ENCODE measurements around the gene KCNC1. TPM values are rescaled to one million over a fixed set of nuclear protein-coding genes. Genes with fewer than 3 reads are reported as not detected.

Gene KCNC1
- total RNA-seq, 2 donors from 2014 or later, result not detected

GRCh38 chr11:17810041-17810440 is 75.5 kb downstream of the KCNC1 start:
- H3K9me3 Mint-ChIP-seq, result peaks cover 0 to 4% of the 10 kb centered on the region in 2 donors
- DNase-seq (ENCODE audit: low spot score in 2 of 2) (no peak), ATAC-seq (no peak)
- H3K36me3 Mint-ChIP-seq, result no peaks in the 10 kb centered on the region
- H3K27ac Mint-ChIP-seq, result no peak overlapping the region

GRCh38 chr11:17810746-17811145 is 76.2 kb downstream of the KCNC1 start:
- DNase-seq (ENCODE audit: low spot score in 2 of 2) (no peak), ATAC-seq (no peak)
- H3K9me3 Mint-ChIP-seq, result peaks cover 0 to 4% of the 10 kb centered on the region in 2 donors
- no peak overlapping the region for H3K27ac Mint-ChIP-seq
- H3K36me3 Mint-ChIP-seq, result no peaks in the 10 kb centered on the region

DNA sequence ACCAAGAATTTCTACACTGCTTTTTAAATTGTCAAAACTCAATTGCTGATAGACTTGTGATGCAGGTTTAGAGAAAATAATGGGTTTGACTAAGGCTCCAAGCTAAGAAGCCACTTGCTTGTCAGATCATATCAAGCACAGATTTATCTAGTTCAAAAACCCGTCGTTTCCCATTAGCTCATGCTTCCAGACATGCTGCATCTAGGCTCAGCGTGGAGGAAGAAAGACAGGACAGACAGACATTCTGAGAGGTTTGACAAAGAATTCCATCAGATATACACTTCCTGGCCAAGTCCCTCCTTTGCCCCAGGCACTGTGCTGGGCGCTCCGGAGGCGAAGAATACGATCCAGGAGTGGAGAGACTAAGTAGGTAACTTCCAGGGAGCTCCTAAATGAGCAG is 76.8 kb downstream of the KCNC1 start:
- Mint-ChIP-seq H3K36me3 (no peaks in the 10 kb centered on the region), H3K27ac (no peak overlapping the region), H3K9me3 (peaks cover 0 to 4% of the 10 kb centered on the region in 2 donors)
- DNase-seq (ENCODE audit: low spot score in 2 of 2) (no peak), ATAC-seq (no peak)

DNA sequence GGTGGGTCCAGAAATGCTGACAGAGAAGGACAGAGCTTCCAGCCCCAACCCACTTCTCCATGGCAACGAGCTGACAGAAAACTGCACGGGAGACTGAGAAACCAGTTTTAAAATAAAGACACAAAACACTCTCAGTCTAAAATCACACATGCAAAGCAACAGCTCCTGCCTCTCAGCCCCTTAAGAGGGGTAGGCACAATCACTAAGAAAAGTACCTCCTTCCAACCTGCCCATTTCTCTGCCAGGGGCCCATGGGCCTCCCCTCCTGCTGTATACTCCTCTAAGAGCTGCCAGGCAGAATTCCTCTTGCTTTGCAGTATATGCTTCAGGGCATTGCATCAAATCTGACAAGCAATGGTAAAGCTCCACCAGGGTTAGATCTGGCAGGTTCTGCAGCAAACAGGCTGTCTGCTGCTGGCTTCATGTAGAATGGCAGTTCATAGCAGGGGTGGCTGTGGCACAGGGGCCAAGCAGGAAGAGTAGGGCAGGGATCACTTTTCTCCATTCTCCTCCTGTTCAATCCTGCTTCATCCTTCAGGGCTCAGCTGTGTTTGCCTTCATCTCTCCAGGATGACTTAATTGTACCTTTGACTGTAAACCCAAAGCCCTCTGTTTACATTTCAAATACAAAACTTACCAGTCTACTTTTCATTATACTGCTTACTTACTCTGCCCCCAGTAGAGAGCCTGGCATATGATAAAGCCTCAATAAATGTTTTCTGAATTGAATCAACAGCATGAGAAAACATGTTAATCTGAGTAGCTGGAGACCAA is 77.7 kb downstream of the KCNC1 start:
- DNase-seq (ENCODE audit: low spot score in 2 of 2) (no peak), ATAC-seq (no peak)
- H3K9me3 Mint-ChIP-seq, result peaks cover 0 to 4% of the 10 kb centered on the region in 2 donors
- H3K36me3 Mint-ChIP-seq, result no peaks in the 10 kb centered on the region
- H3K27ac Mint-ChIP-seq, result no peak overlapping the region

GRCh38 chr11:17812865-17813187 is 78.2 kb downstream of the KCNC1 start:
- ATAC-seq, result no peak
- H3K27ac Mint-ChIP-seq, result no peak overlapping the region
- peaks cover 0 to 4% of the 10 kb centered on the region in 2 donors for H3K9me3 Mint-ChIP-seq
- no peak for DNase-seq (ENCODE audit: low spot score in 2 of 2)
- H3K36me3 Mint-ChIP-seq, result no peaks in the 10 kb centered on the region

DNA sequence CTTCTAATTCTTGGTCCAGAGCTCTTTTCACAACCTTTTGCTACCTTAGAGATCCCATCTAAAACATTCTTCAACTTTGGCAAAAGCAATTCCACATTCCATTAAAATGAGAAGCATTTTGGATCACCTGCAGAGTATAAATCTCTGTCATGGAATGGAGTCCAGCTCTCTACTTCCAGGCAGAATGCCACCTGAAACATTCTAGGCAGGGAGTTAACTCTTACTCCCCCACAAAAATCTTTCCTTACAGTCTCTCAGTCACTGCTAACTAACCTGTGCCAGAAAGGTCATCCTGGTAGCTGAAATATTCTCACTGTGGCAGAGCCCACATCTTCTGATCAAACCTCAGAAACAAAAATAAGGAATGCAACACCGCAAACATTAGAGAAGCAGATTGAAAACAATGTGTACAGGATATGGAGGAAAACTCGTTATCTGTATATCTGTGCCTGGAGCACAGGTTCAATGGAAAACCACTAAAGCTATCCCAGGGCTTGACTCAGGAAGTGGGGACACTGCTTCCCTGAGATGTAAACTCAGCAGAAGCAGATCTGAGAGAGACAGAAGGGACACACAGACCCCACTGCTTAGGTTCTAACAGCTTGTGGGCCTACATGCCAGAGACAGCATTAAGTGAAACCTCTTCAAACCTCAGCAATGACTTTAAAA is 78.9 kb downstream of the KCNC1 start:
- no peak for ATAC-seq
- no peak for DNase-seq (ENCODE audit: low spot score in 2 of 2)
- Mint-ChIP-seq H3K9me3 (no peaks in the 10 kb centered on the region), H3K36me3 (no peaks in the 10 kb centered on the region), H3K27ac (no peak overlapping the region)

DNA sequence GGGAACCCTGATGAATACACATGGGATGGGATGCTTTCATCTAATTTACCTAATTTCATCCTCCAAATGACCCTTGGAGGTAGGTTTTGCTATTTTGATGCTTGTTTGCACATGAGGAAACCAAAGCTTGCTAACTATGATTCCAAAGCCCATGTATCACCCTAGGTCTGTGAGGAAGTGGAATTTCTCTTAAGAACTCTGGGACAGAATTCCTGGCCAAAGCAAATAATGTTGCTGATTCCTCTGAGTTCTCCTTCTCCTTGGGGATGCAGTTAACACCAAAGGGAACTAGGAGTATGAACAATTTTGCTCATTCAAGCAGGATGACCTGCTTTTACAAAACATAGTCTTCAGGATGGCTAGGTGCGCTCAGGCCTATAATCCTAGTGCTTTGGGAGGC is 80.0 kb downstream of the KCNC1 start:
- ATAC-seq (no peak), DNase-seq (ENCODE audit: low spot score in 2 of 2) (no peak)
- Mint-ChIP-seq H3K36me3 (no peaks in the 10 kb centered on the region), H3K9me3 (no peaks in the 10 kb centered on the region), H3K27ac (no peak overlapping the region)

DNA sequence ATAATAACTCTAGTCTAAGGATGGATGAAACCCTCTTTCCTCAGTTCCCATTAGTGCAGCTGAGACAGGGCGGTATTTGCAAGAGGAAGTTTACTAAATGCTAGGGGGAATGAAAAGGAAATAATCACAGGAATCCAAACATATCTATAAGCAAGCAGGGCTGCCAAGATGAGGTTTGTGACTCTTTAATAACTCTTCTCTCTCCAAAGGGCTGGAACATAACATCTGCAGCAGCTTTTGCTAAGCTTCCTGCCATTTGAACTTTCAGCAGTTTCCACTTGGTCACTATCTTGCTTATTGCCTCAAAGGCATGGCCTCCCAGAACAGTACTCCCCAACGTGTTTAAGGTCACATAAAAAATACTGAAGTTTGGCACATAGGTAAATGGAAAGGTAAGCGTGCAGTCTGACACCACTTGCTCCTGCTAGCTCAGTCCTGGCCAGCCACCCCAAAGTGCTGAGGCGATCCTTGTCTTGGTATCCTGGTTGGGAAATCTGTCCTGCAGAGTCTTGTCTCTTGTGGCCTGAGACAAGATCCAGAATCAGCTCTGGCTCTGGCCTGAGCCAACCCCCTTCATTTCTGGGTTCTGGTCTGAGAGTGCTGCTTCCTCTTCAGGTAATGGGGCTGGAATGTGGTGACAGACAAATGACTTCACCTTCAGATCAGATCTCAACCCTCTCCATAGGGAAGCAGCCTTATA is 81.8 kb downstream of the KCNC1 start:
- ATAC-seq (no peak), DNase-seq (ENCODE audit: low spot score in 2 of 2) (no peak)
- no peaks in the 10 kb centered on the region for H3K9me3 Mint-ChIP-seq
- H3K36me3 Mint-ChIP-seq, result no peaks in the 10 kb centered on the region
- H3K27ac Mint-ChIP-seq, result no peak overlapping the region

DNA sequence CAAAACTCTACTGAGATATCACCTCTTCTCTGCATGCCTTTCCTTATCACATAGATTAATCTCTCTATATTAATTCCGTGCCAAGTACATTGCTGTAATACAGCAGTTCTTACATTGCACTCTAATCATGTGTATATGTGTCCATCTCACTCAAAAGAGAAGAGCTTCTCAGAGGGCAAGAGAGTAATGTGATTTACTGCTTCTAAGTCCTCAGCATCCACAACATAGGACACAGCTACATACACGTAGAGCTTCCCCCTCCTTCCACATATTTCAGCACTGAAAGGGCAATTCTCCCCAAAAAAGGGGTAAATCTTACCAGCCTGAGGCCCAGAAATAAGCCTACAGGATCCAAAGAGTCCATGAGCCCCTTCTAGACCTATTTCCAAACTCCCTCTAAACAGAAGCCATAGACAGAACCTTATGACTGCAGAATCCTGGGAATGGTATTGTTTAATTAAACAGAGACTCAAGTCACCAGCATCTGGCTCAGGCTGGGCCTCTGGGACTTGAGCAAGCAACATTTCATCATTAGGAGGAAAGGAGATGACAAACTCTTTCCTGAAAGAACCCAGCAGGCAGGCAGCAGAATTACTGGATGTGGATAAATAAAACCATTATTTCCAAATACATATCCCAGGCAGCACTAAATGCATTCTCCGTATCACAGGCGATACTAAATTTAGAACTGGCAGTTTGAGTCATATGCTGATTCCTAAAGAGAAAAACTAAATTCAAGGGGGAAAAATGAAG is 87.2 kb downstream of the KCNC1 start:
- Mint-ChIP-seq H3K9me3 (no peaks in the 10 kb centered on the region), H3K36me3 (no peaks in the 10 kb centered on the region), H3K27ac (no peak overlapping the region)
- ATAC-seq, result no peak
- no peak for DNase-seq (ENCODE audit: low spot score in 2 of 2)

DNA sequence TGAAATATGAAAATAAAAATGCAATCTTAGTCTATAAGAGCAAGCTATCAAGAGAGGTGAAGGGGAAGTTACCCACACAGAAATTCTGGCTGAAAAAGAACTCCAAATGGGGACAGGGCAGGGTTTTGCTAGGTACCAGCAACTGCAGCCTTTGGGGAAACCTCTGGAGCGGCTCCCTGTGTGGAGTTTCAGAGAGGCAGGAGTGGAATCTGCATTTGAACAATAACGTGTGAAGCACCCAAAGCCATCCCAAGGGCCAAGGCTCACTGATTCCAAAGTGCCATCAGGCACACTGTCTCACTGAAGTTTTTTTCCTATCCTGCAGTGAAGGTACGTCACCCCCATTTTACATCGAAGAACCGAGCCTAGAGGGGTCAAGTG is 87.8 kb downstream of the KCNC1 start:
- no peak for DNase-seq (ENCODE audit: low spot score in 2 of 2)
- Mint-ChIP-seq H3K9me3 (no peaks in the 10 kb centered on the region), H3K27ac (no peak overlapping the region), H3K36me3 (no peaks in the 10 kb centered on the region)
- no peak for ATAC-seq

DNA sequence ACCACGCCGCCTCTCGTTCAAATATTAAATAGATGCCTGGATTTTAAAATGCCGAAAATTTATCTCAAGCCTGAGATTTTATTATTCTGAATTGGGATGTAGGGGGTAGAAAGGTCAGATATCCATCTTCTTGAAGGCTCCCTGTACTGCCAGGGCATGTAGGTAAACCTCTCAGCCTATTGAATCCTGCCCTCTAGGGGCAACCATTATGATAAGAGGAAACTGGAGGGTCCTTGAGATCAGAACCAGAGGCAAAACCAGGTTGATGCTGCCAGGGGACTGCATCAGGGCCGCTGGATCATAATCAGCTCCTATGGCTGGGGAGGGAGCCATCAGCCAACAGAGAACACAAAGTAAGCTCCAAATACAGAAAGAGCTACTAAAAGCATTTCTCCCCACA is 92.4 kb downstream of the KCNC1 start:
- no peak for ATAC-seq
- Mint-ChIP-seq H3K9me3 (no peaks in the 10 kb centered on the region), H3K27ac (no peak overlapping the region), H3K36me3 (no peaks in the 10 kb centered on the region)
- no peak for DNase-seq (ENCODE audit: low spot score in 2 of 2)

- DNase-seq (ENCODE audit: low spot score in 2 of 2) (no peak), ATAC-seq (no peak)
- Mint-ChIP-seq H3K9me3 (no peaks in the 10 kb centered on the region), H3K36me3 (peaks cover 0 to 6% of the 10 kb centered on the region in 2 donors), H3K27ac (no peak overlapping the region)
Observed at GRCh38 chr11:17828311-17828751, 93.8 kb downstream of the KCNC1 start.

DNA sequence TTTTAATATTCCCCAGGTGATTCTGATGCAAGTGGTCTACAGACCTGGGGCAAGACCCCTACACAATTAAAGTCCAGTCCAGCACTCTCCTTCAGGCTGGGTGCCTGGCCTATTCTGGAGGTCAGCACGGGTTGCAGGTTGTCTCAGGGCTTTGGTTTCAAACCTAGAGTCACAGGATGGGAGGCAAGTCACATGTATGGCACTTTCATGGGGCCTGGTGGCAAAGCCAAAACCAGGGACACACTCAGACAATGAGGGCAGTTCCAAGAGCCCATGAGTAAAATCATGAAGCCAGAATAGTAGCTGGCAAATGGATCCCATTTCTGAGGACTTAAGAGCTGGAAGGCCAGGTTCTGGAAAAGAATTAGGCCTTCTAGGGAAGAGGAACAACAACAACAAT is 96.6 kb downstream of the KCNC1 start:
- Mint-ChIP-seq H3K9me3 (no peaks in the 10 kb centered on the region), H3K36me3 (peaks cover 0 to 6% of the 10 kb centered on the region in 2 donors), H3K27ac (no peak overlapping the region)
- DNase-seq (ENCODE audit: low spot score in 2 of 2) (no peak), ATAC-seq (no peak)

GRCh38 chr11:17831883-17832282 is 97.3 kb downstream of the KCNC1 start:
- ATAC-seq (no peak), DNase-seq (ENCODE audit: low spot score in 2 of 2) (no peak)
- no peak overlapping the region for H3K27ac Mint-ChIP-seq
- peaks cover 0 to 6% of the 10 kb centered on the region in 2 donors for H3K36me3 Mint-ChIP-seq
- H3K9me3 Mint-ChIP-seq, result no peaks in the 10 kb centered on the region
